IMR-90 (cell line): ENCODE measurements around the gene ANP32B.

Source experiments
- CTCF ChIP-seq: conservative IDR thresholded peaks from 2 replicates; pipeline ENCODE4 v1.5.1; 2012; ENCODE audit warnings: mild to moderate bottlenecking, low read depth, low read length, improper control_type of control experiment
- ELK1 ChIP-seq: fragments of 150-350 bp; IDR thresholded peaks from 2 replicates; pipeline ENCODE4 v1.6.1; 2016; ENCODE audit warnings: low read depth, mild to moderate bottlenecking, low read length, moderate library complexity, borderline replicate concordance
- MAFK ChIP-seq: IDR thresholded peaks from 2 replicates; pipeline ENCODE4 v1.6.1; 2012; ENCODE audit warnings: low read depth, low read length, improper control_type of control experiment
- MAZ ChIP-seq: IDR thresholded peaks from 2 replicates; pipeline ENCODE4 v1.6.1; 2012; ENCODE audit warnings: low read depth, mild to moderate bottlenecking, low read length, improper control_type of control experiment, moderate library complexity, borderline replicate concordance
- POLR2A ChIP-seq: IDR thresholded peaks from 2 replicates; pipeline ENCODE4 v1.6.1; 2012; ENCODE audit warnings: mild to moderate bottlenecking, low read depth, low read length
- RAD21 ChIP-seq: IDR thresholded peaks from 2 replicates; pipeline ENCODE4 v1.6.1; 2012; ENCODE audit warnings: low read length, improper control_type of control experiment
- RFX5 ChIP-seq: IDR thresholded peaks from 2 replicates; pipeline ENCODE4 v1.8.0; 2012; ENCODE audit warnings: low read depth, mild to moderate bottlenecking, low read length, moderate library complexity
- SMC3 ChIP-seq: fragments of 150-350 bp; IDR thresholded peaks from 2 replicates; pipeline ENCODE4 v1.6.1; 2016; ENCODE audit warnings: low read depth, mild to moderate bottlenecking, antibody characterized with exemption, low read length, moderate library complexity

GRCh38 chr9:98009437-98009836, 26.3 kb downstream of the ANP32B start:
- TF ChIP-seq CTCF (no peak), RFX5 (no peak), MAZ (no peak), RAD21 (no peak), ELK1 (no peak), POLR2A (no peak), SMC3 (no peak), MAFK (no peak)
